Tibial artery (tissue), 4 donors: ENCODE results near the gene ANO7.
"Not testable (repeated sequence)": the region's sequence is repeated elsewhere in the genome, so short reads cannot be mapped to it uniquely, and the experiment has no call there.

ENCODE experiments used
- DNase-seq, 2 donors: peaks; one replicate each; pipeline ENCODE4 v3.0.0-alpha.2; 2019
- H3K27ac ChIP-seq, 2 donors: fragments of 200-600 bp; sonication (generic) in 1 of 2; 1 replicate in 1 of 2; 2 replicates in 1 of 2; pipeline ENCODE4 v1.5.1; 2018 to 2019; ENCODE audit warnings: mild to moderate bottlenecking in 1 of 2
- H3K27me3 ChIP-seq, 2 donors: fragments of 200-600 bp; sonication (generic) in 1 of 2; one replicate each; pipeline versions ENCODE4 v1.5.1 to v1.6.0; 2016 to 2019
- H3K36me3 ChIP-seq, 3 donors: fragments of 200-600 bp; sonication (generic) in 2 of 3; one replicate each; pipeline ENCODE4 v1.5.1; 2016 to 2019; ENCODE audit warnings: mild to moderate bottlenecking in 2 of 3
- H3K4me1 ChIP-seq, 4 donors: fragments of 200-600 bp; sonication (generic) in 2 of 4; 1 replicate in 3 of 4; 2 replicates in 1 of 4; pipeline ENCODE4 v1.5.1; 2016 to 2019
- H3K4me3 ChIP-seq, 2 donors: fragments of 200-600 bp; sonication (generic) in 1 of 2; 1 replicate in 1 of 2; 2 replicates in 1 of 2; pipeline ENCODE4 v1.5.1; 2018 to 2019; ENCODE audit warnings: mild to moderate bottlenecking in 2 of 2
- H3K9me3 ChIP-seq, 3 donors: fragments of 200-600 bp; sonication (generic) in 1 of 3; one replicate each; pipeline ENCODE4 v1.5.1; 2016 to 2019
- intact Hi-C: fragments of 100-400 bp; cut with DNase I; formaldehyde crosslinking; loops from one replicate; pipeline ENCODE4 v1.15.0; 2023; ENCODE audit warnings: low total_unique reads
- TF ChIP-seq, protein P1 (sequence below), 2 experiments: fragments of 200-600 bp in 1 of 2; fragments of 450-650 bp in 1 of 2; IDR thresholded peaks; one replicate each; pipeline ENCODE4 v1.5.1; 2017 to 2019; ENCODE audit warnings: antibody characterized with exemption in 2 of 2, mild to moderate bottlenecking in 1 of 2, moderate library complexity in 1 of 2

Gene ANO7

DNA sequence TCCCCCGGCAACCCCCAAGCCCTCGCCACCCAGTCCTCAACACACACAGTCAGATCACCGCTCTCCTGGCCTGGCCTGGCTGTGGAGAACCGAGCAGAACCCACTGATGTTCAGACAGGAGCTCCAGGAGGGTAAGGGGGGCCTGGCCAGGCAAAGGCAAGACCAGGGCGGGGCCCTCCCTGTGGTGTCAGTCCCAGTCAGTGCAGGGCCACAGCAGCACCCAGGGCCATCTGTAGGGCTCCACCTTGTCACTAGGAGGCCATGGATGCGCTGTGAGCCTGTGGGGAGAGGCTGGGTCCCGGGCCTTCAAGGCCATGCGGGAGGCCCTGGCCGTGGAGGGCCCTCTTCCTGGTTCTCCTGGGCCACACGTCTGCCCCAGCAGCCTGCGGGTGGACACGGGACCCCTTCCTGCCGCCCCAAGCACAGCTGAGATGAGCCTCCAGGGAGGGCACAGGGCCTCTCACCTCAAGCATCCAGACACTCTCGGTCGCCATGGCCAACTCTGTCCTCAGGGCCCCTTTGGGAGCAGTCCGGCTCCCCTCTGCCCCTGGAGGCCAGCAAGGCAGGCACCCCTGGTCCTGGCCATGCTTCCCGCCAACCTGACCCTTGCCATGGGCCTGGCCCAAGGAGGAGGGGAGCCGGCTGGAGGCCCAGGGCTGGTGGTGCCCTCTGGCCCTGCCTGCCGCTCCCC, 2.0 kb downstream of the ANO7 start:
- no peak overlapping the region for H3K27ac ChIP-seq
- H3K9me3 ChIP-seq = no peaks in the 10 kb centered on the region
- no peaks in the 10 kb centered on the region for H3K36me3 ChIP-seq
- no peak overlapping the region for H3K4me3 ChIP-seq
- intact Hi-C loops = no loop called here
- DNase-seq = no peak
- TF ChIP-seq, protein P1, sequence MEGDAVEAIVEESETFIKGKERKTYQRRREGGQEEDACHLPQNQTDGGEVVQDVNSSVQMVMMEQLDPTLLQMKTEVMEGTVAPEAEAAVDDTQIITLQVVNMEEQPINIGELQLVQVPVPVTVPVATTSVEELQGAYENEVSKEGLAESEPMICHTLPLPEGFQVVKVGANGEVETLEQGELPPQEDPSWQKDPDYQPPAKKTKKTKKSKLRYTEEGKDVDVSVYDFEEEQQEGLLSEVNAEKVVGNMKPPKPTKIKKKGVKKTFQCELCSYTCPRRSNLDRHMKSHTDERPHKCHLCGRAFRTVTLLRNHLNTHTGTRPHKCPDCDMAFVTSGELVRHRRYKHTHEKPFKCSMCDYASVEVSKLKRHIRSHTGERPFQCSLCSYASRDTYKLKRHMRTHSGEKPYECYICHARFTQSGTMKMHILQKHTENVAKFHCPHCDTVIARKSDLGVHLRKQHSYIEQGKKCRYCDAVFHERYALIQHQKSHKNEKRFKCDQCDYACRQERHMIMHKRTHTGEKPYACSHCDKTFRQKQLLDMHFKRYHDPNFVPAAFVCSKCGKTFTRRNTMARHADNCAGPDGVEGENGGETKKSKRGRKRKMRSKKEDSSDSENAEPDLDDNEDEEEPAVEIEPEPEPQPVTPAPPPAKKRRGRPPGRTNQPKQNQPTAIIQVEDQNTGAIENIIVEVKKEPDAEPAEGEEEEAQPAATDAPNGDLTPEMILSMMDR (IDR thresholded peaks at IDR 0.05) = no peak
- H3K27me3 ChIP-seq = peaks cover 0 to 9% of the 10 kb centered on the region in 2 donors
- no peaks in the 10 kb centered on the region for H3K4me1 ChIP-seq

DNA sequence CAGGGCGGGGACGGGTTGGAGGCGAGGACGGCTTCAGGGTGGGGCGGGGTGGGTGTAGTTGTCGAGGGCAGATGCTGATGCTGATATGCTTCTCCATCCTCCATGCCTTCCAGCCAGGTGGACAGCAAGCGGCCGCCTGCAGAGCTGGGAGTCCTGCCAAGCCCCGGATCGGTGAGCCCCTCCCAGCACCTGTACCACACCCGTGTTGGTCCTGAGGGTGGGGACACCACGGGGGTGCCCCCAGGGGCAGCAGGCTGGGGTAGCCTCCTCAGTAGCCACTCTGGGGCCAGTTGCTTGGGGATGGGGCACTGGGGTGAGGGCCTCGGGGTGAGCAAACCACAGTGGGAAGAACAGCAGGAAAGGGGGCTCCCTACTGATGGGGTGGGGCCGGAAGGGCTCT, 2.6 kb downstream of the ANO7 start:
- no peak overlapping the region for H3K27ac ChIP-seq
- no peak for DNase-seq
- TF ChIP-seq, protein P1 (IDR thresholded peaks at IDR 0.05) = no peak
- intact Hi-C loops = no loop called here
- peaks cover 0 to 9% of the 10 kb centered on the region in 2 donors for H3K27me3 ChIP-seq
- no peak overlapping the region for H3K4me3 ChIP-seq
- no peaks in the 10 kb centered on the region for H3K4me1 ChIP-seq
- no peaks in the 10 kb centered on the region for H3K36me3 ChIP-seq
- H3K9me3 ChIP-seq = no peaks in the 10 kb centered on the region

DNA sequence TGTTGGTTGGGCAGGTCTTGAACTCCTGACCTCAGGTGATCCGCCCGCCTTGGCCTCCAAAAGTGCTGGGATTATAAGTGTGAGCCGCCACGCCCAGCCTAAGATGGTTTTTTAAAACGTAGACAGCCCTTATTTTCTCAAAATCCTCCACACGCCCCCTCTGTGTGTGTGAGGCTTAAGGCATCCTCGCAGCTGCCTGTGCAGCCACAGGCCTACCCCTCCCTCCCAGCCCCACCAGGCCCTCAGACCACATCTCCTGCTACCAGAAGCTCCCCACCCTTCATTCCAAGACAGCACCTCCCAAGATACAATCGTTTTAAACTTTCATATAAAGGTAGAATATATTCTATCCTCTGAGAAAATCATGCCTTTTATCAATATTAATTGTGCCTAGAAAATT, 4.8 kb downstream of the ANO7 start:
- intact Hi-C loops = no loop called here
- no peak overlapping the region for H3K27ac ChIP-seq
- no peaks in the 10 kb centered on the region for H3K36me3 ChIP-seq
- DNase-seq = no peak
- no peaks in the 10 kb centered on the region for H3K9me3 ChIP-seq
- peaks cover 0 to 3% of the 10 kb centered on the region in 2 donors for H3K27me3 ChIP-seq
- no peak overlapping the region for H3K4me3 ChIP-seq
- no peaks in the 10 kb centered on the region for H3K4me1 ChIP-seq
- TF ChIP-seq, protein P1 (IDR thresholded peaks at IDR 0.05) = no peak

DNA sequence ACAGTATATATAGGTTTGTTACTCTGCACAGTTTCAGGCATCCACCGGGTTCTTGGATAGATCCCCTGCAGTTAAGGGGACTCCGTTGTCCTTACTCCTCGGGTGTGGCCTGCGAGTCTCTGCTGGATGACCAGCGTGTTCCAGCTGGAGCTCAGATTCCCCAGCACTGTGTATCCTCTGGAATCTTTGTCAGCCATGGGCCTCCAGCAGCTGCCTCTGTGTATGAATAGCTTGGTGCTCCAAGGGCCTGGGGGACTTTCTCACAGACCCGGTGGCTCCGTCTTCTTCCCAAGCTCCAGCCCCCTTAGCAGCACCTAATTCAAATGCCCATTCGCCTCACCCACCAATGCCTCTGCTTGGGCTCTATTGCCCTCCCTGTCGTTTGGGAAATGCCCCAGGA, 6.3 kb downstream of the ANO7 start:
- Histone ChIP-seq H3K27me3 (no peaks in the 10 kb centered on the region), H3K9me3 (no peaks in the 10 kb centered on the region), H3K4me3 (no peak overlapping the region), H3K36me3 (no peaks in the 10 kb centered on the region), H3K27ac (no peak overlapping the region), H3K4me1 (no peaks in the 10 kb centered on the region)
- DNase-seq = no peak
- intact Hi-C loops = no loop called here
- TF ChIP-seq, protein P1 (IDR thresholded peaks at IDR 0.05) = no peak

DNA sequence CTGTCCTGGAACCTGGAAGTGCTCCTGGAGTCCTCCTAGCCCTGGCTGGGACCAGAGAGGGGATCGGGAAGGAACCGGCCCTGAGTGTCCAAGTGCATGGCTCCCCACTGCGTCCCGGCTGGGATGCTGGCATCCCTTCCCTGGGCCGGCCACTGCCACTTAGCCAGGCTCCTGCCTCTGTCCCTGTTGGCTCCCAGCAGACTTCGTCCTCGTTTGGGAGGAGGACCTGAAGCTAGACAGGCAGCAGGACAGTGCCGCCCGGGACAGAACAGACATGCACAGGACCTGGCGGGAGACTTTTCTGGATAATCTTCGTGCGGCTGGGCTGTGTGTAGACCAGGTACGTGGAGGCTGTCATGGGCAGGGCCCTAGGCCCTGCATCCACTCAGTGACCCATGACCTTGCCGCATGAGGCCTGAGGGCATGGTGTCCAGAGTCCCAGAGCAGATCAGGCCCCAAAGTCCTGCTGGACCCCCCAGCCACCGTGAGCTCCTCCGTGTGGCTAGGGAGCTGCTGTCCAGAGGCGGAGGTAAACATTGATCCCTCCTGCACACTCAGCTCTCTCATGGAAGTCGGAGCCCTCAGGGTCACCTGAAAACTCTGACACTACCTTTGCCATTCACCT, 7.1 kb downstream of the ANO7 start:
- DNase-seq = no peak

DNA sequence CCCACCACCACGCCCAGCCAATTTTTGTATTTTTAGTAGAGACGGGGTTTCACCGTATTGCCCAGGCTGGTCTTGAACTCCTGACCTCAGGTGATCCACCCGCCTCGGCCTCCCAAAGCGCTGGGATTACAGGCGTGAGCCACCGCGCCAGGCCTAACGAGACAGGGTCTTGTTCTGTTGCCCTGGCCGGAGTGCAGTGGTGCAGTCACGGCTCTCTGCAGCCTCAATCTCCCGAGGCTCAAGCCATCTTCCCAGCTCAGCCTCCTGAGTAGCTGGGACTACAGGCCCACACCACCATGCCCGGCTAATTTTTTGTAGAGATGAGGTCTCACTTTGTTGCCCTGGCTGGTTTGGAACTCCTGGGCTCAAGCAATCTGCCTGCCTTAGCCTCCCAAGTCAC, 8.8 kb downstream of the ANO7 start:
- intact Hi-C loops, H3K27ac ChIP-seq, H3K27me3 ChIP-seq, H3K4me3 ChIP-seq, DNase-seq, H3K4me1 ChIP-seq, H3K9me3 ChIP-seq, H3K36me3 ChIP-seq: not testable (repeated sequence)

More for the DNA sequence above, 7.1 kb downstream of the ANO7 start:
- TF ChIP-seq, protein P1 (IDR thresholded peaks at IDR 0.05) = no peak
- intact Hi-C loops = no loop called here
- H3K4me3 ChIP-seq = no peak overlapping the region
- no peaks in the 10 kb centered on the region for H3K9me3 ChIP-seq
- no peaks in the 10 kb centered on the region for H3K36me3 ChIP-seq
- H3K27me3 ChIP-seq = no peaks in the 10 kb centered on the region
- H3K27ac ChIP-seq = no peak overlapping the region
- no peaks in the 10 kb centered on the region for H3K4me1 ChIP-seq
